HG03097 (cell line): ENCODE results near the gene NACC2.
"Not testable (repeated sequence)": the region's sequence is repeated elsewhere in the genome, so short reads cannot be mapped to it uniquely, and the experiment has no call there.

Experiments
- ATAC-seq: cut with Tn5 transposase; IDR thresholded peaks from one replicate; pipeline ENCODE4 v1.9.1; 2021; ENCODE audit not compliant: unreplicated experiment, low FRiP score

Gene NACC2

DNA sequence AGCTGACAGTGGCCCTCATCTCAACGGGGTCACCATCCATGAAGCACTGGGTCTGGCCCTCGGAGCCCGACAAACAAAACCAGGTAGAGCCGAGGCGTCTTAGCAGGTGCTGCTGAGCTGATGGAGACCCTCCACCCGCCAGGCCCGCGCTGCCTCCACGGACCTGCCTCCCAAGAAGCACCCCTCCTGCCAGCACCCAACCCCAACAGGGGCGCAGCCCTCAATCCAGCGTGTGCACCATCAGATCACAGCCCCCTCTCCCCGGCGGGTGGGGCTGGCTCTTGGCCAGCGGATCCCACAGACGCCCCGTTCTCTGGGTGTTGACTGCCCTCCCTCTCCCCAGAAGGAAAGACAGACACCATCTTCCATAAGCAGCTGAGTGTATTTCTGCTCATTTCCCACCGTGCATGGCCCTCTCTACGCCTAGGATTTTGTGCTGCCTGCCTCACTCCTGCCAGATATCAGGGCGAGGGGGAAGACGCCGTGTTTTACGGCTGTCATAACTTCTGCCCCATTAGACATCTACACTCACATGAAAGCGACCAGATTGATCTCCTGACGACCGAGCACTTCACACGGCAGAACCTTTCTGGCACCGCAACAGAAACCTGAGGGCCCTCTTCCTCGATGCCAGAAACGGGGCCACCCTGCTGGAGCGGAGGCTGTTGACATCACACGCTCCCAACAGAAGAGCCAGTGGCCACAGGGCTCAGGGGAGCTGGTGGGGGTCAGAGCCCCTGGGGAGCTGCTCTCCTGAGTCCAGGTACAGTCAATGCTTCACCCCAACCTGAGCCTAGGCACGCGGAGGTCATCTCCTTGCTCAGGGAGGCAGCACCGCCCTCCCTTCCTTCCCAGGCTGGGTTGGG is 12.4 kb downstream of the NACC2 start:
- ATAC-seq, result no peak

DNA sequence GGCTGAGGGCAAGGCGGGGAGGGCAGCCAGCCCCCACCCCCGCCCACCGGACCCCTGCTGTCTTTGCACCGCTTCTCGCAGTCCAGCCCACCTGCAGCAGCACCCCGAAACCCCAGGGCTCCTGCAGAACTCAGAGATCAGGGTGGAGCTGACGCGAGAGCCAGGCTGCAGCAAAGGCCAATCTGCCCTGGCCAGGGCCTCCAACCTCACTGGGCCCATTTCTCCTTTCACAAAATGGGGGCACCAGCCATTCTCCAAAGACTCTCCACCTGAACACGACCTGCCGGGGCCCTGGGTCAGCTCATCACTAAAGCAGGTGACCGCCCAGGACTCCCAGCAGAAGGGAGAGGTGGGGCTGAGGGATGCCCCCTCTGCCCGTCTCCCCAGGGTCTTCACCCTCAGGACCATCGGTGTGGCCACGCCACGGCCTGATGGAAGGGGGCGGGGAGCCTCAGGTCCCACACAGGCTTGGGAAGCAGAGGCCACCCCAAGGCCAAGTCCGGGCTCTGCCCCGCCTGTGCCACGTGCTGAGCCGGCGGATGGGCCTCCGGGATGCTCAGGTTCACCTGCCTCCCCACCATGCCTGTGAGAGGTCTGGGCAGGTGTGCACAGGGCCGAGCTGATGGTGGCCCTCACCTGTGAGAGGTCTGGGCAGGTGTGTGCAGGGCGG is 13.1 kb downstream of the NACC2 start:
- no peak for ATAC-seq

DNA sequence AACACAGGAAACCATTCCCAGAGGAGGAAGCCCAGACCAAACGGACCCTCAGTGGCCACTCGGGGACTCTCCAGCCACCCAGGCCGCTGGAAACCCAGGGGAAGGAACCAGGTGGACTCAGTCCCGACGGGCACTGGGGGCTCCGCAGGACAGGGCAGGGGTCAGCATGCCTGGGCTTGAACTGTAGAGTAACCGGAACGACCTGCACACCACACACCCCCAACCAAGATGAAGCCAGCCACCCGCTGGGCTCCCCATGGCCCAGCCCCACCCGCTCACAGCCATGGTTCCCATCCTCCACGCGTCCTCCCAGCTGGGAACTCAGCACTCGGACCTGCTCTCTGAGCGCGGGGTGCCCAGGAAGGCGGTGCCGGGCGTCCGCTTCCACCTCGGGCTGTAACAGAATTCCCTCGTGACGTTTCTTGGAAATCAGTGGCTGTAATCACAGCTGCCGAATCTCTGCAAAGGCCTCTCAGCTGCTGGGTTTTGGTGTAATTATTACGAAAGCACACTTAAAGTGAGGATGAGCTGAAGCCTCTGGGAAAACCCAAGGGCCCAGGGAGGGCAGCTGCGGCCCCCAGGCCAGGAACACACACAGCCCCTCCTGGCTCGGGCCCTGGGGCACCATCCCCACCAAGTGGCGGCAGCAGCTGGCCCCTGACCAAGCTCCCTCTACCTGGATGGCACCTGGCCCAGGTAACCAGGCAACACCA is 13.8 kb downstream of the NACC2 start:
- no peak for ATAC-seq

DNA sequence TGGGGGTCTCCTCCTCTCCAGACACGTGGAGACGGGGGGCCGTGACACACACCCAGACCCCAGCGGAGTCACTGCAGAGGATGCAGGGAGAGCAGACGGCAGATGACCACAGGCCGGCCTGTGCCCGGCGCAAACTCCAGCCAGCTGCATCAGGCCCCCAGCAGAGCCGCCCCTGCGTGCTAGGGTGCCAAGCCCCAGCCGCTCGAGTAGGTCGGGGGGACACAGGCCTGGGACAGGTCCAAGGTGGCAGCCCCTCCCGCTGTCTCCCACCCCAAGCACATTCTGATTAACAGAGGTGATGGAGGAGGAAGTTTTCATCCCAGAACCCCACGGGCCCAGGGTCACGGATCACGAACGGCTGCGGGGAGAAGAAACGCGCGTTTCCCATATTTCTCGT is 14.4 kb downstream of the NACC2 start:
- no peak for ATAC-seq

DNA sequence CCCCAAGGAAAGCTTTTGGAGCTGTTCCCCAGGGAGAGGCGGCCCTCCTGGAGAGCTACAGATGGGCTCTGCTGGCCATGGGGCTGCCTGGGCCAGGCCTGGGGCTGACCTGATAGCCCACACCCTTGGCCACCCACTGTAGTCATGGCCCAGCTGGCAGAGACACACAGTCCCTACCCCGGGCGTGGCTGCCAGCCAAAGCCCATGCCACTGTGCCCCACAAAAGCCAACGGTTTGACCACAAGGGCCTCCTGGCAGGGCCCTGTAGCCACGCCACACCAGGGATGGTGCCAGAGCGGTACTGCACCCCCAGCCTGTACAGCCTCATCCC is 15.2 kb downstream of the NACC2 start:
- ATAC-seq, result no peak

DNA sequence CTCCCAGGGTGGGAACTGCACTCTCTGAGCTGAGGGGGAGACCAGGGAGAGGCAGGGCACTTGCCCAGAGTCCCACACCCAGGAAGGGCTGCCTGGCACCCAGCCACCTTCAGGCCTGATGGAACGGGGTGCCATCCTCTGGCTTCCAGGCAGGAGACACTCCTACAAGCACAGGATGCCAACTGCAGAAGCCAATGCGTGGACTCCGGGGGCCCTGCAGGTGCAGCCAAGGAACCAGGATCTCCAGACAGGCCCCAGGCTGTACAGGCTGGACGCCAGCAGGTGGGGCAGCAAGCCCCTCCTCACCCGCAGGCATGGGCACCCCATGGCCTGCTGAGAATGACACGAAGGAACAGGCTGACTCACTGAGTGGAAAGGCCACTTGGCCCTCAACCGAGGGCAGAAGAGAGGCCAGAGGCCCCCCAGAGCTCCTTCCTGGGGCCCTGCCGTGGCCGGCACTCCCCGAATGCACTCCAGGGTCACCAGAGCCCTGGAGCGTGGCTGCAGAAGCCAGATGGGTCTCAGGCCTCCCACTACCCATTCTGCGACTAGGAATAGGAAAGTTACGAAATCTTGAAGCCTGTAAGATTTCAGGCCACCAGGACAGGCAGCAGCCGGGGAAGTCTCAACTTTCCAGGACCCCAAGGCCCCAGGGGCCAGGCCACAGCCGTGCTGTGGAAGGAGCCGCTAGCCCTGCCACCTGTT is 15.7 kb downstream of the NACC2 start:
- no peak for ATAC-seq

DNA sequence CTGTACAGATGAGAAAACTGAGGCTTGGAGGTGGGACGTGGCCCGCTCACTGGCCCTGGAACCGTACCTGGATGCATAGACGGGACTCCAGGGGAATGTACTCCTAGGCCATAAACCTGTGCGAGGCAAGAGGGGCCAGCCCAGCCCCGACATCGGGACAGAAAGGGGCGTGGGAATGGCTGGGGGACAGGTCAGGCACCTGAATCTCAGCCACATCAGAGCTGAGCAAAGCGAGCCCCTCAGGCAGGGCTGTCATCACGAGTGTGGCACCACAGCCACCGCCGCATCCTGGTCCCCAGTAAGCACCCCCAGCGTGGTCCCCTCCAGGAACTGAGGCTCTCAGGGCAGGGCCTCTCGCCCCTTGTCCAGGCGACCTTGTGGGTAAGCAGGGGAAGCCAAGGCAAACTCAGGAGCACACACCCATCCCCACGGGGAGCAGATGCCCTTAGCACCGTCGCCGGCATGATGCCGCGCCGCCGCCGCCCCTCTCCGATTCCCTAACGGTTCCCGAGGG is 16.5 kb downstream of the NACC2 start:
- ATAC-seq, result no peak

DNA sequence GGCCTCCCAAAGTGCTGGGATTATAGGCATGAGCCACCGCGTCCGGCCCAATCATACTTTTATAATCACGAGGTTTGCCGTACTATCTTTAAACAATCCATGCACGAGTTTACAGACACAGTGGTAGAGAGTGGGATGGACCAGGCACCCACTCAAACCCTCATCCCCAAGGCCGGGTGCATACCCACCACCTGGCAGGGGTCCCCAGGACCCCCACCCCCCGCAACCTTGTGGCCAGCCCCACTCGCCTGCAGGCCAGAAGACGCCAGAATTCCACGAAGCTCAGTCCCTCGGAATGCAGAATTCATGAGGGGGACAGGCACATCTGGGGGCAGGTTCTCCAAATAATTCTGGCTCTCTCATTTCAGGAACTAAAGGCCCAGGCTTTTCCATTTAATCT is 17.1 kb downstream of the NACC2 start:
- ATAC-seq, result no peak

DNA sequence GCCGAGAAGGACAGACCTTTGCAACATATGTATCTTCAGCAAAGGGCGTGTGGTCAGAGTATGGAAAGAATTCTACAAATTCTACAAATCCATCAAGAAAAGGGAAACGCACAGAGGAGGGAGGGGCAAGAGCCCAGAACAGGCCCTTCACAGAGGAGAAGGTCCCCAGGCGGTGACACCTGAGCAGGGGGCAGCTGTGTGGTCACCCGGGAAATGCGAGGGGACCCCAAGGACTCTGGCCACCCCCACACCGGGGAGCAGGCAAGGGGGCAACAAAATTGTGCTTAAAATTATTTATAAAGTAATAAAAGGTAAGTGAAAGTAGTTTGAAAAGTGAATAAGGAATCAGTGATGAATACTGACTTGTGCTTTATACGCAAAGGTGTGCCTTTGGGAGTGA is 17.6 kb downstream of the NACC2 start:
- no peak for ATAC-seq

DNA sequence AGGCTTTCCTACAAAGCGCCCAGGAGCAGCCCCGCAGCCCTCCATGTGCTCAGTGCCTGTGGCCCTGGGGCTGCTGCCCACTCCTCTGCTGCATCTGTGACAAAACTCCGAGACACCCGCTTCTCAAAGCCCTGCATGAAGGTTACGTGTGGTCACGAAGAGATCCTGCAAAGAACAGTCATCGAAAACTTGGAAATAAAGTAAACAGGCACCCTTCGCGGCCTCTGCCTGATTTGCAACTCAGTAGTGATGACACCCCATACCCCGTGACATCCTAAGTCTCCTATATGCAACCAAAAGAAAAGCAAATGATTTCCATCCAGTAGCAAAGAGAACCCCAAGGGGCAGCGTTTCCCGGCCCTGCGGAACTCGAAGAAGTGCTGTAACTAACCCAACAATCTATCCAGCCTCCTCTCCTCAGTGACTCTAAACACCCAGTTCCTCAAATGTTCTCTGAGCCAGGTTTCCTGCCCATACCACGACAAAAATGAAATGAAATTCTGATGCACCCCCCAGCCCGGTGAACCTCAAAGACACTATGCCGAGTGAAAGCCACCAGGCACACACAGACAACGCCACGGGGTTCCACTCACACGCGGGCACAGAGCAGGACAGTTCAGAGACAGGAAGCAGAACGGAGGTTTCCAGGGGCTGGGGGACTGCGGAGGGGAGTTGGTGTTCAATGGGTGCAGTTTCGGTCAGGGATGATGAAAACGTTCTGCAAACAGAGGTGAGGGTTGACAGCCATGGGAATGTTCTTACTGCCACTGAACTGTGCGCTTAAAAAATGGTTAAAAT is 19.0 kb downstream of the NACC2 start:
- no peak for ATAC-seq

DNA sequence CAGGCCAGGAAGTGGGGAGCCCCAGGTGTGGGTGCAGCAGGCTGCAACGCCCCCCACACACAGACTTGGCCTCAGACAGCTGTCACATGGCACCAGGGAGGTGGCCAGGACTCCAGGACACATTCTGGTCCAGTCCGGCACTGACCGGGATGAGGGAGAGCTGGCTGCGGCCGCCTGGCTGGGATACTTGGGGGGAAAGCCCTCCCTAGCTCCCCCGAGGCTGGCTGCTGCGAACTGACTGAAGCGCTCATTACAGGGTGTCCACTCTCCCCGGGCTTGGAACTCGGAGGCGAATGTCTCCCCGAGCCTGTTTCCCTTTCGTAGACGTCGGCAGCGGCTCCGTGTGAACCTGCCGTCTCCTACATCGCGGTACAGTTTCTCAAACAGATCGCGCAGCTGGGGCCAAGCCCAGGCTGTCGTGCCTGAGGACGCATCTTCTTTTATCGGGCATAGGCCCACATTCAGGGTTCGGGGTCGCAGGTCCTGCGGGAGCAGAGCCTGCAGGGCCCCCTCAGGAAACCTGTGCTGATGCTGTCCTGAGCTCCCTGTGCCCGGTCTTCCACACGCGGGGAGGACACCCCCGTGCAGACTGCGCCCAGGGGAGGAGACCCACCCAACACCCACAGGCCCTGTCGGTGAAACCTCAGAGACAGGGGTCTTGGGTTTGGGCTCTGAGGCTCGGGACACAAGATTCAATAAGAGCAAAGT is 19.8 kb downstream of the NACC2 start:
- no peak for ATAC-seq

DNA sequence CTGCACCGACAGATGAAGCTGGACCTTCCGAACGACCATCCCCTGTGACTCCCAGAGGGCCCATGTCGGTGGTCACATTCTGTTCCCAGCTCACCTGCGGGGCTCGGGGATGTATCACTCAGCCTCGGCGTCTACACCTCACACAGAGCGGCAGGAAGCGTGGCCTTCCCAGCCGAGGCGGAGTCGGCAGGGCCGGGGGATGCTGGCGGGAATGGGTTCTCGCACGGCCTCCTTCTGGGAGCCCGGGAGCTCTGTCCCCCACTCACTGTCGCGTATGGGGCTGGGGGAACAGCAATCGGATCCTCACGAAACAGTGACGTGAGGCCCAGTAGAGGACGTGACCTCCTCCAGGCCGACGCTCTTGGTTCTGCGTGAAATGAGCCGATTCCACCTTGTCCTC is 20.4 kb downstream of the NACC2 start:
- no peak for ATAC-seq

DNA sequence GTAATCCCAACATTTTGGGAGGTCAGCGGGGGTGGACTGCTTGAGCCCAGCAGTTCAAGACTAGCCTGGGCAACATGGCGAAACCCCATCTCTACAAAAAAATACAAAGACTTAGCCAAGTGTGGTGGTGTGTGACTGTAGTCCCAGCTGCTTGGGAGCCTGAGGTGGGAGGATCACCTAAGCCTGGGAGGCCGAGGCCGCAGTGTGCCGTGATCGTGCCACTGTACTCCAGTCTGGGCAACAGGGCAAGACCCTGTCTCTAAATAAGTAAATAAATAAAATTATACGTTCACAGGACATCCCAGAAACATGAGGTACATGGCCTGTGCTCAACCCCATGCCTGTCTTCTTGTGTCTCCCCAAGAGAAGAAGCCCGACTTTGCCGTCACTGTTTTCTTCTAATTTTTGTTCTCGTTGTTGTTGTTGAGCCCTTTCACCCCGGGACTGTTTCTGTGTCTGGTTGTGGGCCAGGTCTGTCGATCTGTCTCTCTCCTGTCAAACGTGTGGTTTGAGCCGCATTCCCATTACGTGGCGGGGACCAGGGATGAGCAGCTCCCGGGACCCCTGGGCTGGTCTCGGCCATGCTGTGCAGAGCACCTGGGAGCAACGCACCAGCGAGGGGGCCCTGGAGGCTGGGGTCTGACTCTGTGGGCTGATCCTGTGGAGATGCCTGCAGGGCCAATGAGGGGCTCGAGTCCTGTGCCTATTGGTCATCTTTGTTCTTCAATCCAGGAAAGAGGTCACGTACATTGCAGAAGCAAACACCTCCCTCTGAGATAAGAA is 32.2 kb downstream of the NACC2 start:
- no peak for ATAC-seq

DNA sequence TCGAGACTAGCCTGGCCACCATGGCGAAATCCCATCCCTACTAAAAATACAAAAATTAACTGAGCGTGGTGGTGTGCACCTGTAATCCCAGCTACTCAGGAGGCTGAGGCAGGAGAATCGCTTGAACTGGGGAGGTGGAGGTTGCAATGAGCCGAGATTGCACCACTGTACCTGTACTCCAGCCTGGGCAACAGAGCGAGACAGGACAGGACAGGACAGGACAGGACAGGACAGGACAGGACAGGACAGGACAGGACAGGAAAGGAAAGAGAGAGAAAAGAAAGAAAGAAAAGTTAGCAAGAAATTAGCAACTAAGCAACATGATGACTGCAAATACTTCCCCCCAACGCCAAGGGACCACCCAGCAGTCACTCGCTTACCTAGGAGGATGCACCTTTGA is 33.2 kb downstream of the NACC2 start:
- not testable (repeated sequence) for ATAC-seq

DNA sequence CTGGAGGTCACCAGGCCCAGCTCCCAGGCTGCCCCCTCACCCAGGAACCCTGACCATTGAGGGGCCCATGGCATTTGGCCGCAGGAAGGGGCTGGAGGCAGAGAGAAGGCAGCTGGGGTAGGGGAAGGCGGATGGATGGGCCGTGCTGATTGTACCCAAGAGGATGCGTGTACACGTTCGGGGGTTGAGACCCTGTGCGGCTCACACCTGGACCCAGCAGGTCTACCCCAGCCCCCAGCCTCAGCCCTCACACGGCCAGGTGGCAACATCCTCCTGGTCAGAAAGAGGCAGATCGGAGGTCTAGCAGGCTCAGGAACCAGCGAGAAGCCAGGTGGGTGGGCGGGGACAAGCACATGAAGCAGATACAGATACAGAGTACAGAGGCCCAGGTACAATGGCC is 33.7 kb downstream of the NACC2 start:
- no peak for ATAC-seq

DNA sequence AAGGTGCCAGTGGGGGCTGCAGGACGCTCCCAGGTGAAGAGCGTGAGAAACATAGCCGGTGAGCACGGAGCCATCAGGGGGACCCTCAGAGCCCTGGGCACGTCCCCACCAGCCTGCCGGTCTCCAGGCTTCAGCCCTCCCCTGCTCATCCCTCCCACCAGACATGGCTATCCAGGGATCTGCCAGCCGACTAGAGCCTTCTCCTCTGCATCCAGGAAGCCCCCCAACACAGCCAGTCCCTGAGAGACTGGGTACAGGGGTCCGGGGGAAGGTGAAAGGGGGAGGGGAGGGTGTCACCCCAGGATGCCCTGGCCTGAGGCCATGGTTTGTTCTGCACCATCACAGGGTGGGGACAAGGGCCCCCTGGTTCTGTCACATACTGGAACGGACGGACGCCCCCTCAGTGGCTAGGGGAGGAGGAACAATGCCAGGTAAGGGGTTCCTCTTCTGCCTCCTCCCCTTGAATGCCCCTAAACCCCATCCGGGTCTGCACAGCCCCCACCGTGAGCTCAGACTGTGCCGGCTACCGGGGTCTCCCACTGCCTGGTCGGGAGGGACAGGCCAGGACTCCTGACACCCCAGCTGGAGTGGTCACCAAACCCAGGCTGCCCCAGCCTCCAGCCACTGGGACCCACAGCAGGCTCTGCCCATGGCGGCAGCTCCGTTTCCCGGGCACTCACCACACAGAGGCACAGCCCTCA is 34.3 kb downstream of the NACC2 start:
- no peak for ATAC-seq

DNA sequence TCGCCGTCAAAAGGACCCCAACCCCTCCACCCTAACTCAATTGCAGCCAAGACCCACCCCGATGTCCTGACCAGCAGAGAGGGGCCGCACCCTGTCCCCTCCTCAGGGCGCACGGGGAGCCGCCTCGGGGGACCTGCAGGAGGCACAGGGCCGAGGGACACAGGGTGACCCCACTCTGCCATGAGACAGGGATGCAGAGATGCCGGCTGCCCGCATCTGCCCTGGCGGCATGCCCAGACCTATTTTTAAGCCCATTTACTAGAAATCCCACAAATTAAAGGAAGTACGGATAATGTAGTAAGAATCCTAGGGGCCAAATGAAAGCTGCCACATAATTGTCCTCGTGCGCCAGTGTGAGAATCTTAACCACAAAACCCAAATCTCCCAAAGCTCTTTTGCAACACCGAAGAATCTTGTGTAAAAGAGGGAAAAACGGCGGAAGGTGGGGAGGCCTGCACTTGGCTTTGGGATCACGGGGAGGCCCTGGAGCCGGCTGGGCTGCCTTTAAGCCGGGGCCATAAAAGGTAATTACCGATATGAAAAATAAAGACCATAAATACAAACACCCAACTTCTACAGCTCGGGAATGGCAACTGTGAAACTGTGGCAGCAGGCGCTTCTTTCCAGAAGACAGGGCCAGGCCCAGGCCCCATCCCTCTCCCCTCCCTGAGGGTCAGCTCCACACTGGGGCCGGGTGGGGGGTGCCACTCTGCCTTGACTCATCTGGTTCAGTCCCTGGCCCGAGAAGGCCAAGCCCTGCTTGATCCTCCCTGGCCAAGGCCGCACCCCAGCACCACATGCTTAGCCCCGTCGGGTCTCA is 35.0 kb downstream of the NACC2 start:
- no peak for ATAC-seq
